WTC11 (cell line): ENCODE data around the gene PFDN2. TPM values are rescaled to one million over a fixed set of nuclear protein-coding genes. Genes with fewer than 3 reads are reported as not detected.

Source experiments
- ATAC-seq: fragments of 200-7000 bp; cut with Tn5 transposase; 2 replicates; pipeline ENCODE4 v1.10.0; 2021; ENCODE audit warnings: mild to moderate bottlenecking, moderate library complexity
- CTCF ChIA-PET: fragments of 300-600 bp; sonication (Branson Sonifier 250); formaldehyde crosslinking; loops from one replicate; lab custom pipeline; 2021; ENCODE audit warnings: antibody characterized with exemption; lab: Charles Lee
- POLR2A ChIA-PET: fragments of 350-600 bp; sonication (Branson Sonifier 250); formaldehyde crosslinking; loops from one replicate; lab custom pipeline; 2021; ENCODE audit warnings: antibody characterized with exemption; lab: Charles Lee
- DNase-seq: peaks from one replicate; pipeline ENCODE4 v3.0.0; 2021; ENCODE audit warnings: low spot score
- H3K27ac Mint-ChIP-seq: 2 replicates; pipeline ENCODE4 v1.8.0; 2021; ENCODE audit warnings: mixed read lengths
- H3K27me3 Mint-ChIP-seq: 2 replicates; pipeline ENCODE4 v1.8.0; 2021; ENCODE audit warnings: low read depth, mild to moderate bottlenecking, moderate library complexity, mixed read lengths
- H3K36me3 Mint-ChIP-seq: 2 replicates; pipeline ENCODE4 v1.8.0; 2021; ENCODE audit warnings: mixed read lengths
- H3K4me1 Mint-ChIP-seq: 2 replicates; pipeline ENCODE4 v1.8.0; 2022; ENCODE audit warnings: mixed read lengths
- H3K4me3 Mint-ChIP-seq: 2 replicates; pipeline ENCODE4 v1.8.0; 2021; ENCODE audit warnings: mild to moderate bottlenecking, moderate library complexity, mixed read lengths
- H3K9me3 Mint-ChIP-seq: 2 replicates; pipeline ENCODE4 v1.8.0; 2021; ENCODE audit warnings: mixed read lengths
- ATF1 ChIP-seq: sonication (generic); formaldehyde crosslinking; IDR thresholded peaks from 2 replicates; pipeline ENCODE4 v1.8.1; 2023; ENCODE audit warnings: mild to moderate bottlenecking, moderate library complexity, missing genetic modification reagents
- ETV6 ChIP-seq: sonication (generic); formaldehyde crosslinking; IDR thresholded peaks from 2 replicates; pipeline ENCODE4 v1.8.1; 2022; ENCODE audit warnings: mild to moderate bottlenecking, missing genetic modification reagents
- FOXJ3 ChIP-seq: sonication (generic); formaldehyde crosslinking; IDR thresholded peaks from 2 replicates; pipeline ENCODE4 v1.9.0; 2021; ENCODE audit warnings: missing genetic modification reagents, mild to moderate bottlenecking, borderline replicate concordance
- HMGA2 ChIP-seq: fragments of 250-450 bp; sonication (Bioruptor Pico); IDR thresholded peaks from 2 replicates; pipeline ENCODE4 v1.4.0; 2021; ENCODE audit warnings: mild to moderate bottlenecking, moderate library complexity
- JUN ChIP-seq: sonication (generic); formaldehyde crosslinking; IDR thresholded peaks from 2 replicates; pipeline ENCODE4 v1.8.0; 2023; ENCODE audit warnings: mild to moderate bottlenecking, missing genetic modification reagents
- MXD4 ChIP-seq: fragments of 250-450 bp; sonication (Bioruptor Pico); IDR thresholded peaks from 2 replicates; pipeline ENCODE4 v1.8.0; 2021; ENCODE audit warnings: mild to moderate bottlenecking, moderate library complexity, borderline replicate concordance
- PRRX2 ChIP-seq: fragments of 250-450 bp; sonication (Bioruptor Pico); IDR thresholded peaks from 2 replicates; pipeline ENCODE4 v1.8.0; 2021; ENCODE audit warnings: mild to moderate bottlenecking
- STAT6 ChIP-seq: sonication (generic); formaldehyde crosslinking; conservative IDR thresholded peaks from 2 replicates; pipeline ENCODE4 v1.8.1; 2023; ENCODE audit warnings: mild to moderate bottlenecking, low read depth, missing genetic modification reagents, moderate library complexity
- TEAD4 ChIP-seq: sonication (generic); formaldehyde crosslinking; IDR thresholded peaks from 2 replicates; pipeline ENCODE4 v1.8.0; 2022; ENCODE audit warnings: mild to moderate bottlenecking, missing genetic modification reagents
- ZNF219 ChIP-seq: sonication (generic); formaldehyde crosslinking; IDR thresholded peaks from 2 replicates; pipeline ENCODE4 v1.8.0; 2023; ENCODE audit warnings: missing genetic modification reagents, mild to moderate bottlenecking, borderline replicate concordance
- ZNF396 ChIP-seq: fragments of 250-450 bp; sonication (Bioruptor Pico); IDR thresholded peaks from 2 replicates; pipeline ENCODE4 v1.8.0; 2021; ENCODE audit warnings: mild to moderate bottlenecking, moderate library complexity, borderline replicate concordance
- ZNF512 ChIP-seq: sonication (generic); formaldehyde crosslinking; IDR thresholded peaks from 2 replicates; pipeline ENCODE4 v1.8.1; 2022; ENCODE audit warnings: missing genetic modification reagents, borderline replicate concordance
- ZNF532 ChIP-seq: fragments of 250-450 bp; sonication (Bioruptor Pico); IDR thresholded peaks from 2 replicates; pipeline ENCODE4 v1.9.0; 2021; ENCODE audit warnings: mild to moderate bottlenecking, borderline replicate concordance
- total RNA-seq: library from RNA; stranded (reverse); gene quantifications from 3 replicates; pipeline ENCODE4 v1.2.3, GENCODE V29; 2021
- TF ChIP-seq, protein P1 (sequence below): sonication (generic); formaldehyde crosslinking; IDR thresholded peaks from 2 replicates; pipeline ENCODE4 v1.8.0; 2023; ENCODE audit warnings: missing genetic modification reagents
- TF ChIP-seq, protein P2 (sequence below): fragments of 250-450 bp; sonication (Bioruptor Pico); conservative IDR thresholded peaks from 2 replicates; pipeline ENCODE4 v1.9.0; 2021; ENCODE audit warnings: mild to moderate bottlenecking
- TF ChIP-seq, protein P3 (sequence below): sonication (generic); formaldehyde crosslinking; IDR thresholded peaks from 2 replicates; pipeline ENCODE4 v1.8.0; 2022; ENCODE audit warnings: mild to moderate bottlenecking, missing genetic modification reagents

Gene PFDN2
- total RNA-seq, 1 experiment from 2014 or later, result 92.6 TPM

DNA sequence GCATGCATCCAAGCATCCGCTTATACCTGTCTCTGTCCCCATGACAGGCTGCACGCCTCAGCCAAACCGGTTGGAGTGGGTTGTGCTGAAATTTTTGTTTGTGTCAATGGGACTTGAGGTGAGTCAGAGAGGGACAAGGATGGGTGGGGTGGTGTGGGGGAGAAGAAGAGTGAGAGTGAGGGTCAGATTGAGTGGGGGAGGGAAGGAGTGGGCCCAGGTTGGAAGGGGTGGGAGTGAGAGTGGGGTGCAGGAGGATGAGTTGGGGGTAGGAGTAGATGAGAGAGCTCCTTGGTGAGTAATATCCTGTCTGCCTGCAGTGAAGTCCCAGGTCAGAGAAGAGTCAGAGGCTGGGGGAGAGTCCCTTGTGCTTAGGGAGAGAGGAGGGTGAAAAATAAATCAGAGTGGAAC, 25.2 kb downstream of the PFDN2 start:
- Mint-ChIP-seq H3K27ac (no peak overlapping the region), H3K27me3 (peaks cover 6% of the 10 kb centered on the region; the same call in 1 of the 2 replicates), H3K9me3 (no peaks in the 10 kb centered on the region), H3K36me3 (no peaks in the 10 kb centered on the region), H3K4me1 (peaks cover 6% of the 10 kb centered on the region), H3K4me3 (no peak overlapping the region)
- CTCF ChIA-PET, result no interaction called here
- POLR2A ChIA-PET, result interaction anchor here (0.6 to 0.8 kb wide), 2 partner anchors 101 to 697 kb away, joined by 3 to 7 read pairs; no protein-coding TSS in a partner anchor
- TF ChIP-seq, protein P1, sequence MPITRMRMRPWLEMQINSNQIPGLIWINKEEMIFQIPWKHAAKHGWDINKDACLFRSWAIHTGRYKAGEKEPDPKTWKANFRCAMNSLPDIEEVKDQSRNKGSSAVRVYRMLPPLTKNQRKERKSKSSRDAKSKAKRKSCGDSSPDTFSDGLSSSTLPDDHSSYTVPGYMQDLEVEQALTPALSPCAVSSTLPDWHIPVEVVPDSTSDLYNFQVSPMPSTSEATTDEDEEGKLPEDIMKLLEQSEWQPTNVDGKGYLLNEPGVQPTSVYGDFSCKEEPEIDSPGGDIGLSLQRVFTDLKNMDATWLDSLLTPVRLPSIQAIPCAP (CRISPR knock-in tag), result no peak
- TF ChIP-seq HMGA2 (no peak), FOXJ3 (no peak)
- TF ChIP-seq, protein P2, sequence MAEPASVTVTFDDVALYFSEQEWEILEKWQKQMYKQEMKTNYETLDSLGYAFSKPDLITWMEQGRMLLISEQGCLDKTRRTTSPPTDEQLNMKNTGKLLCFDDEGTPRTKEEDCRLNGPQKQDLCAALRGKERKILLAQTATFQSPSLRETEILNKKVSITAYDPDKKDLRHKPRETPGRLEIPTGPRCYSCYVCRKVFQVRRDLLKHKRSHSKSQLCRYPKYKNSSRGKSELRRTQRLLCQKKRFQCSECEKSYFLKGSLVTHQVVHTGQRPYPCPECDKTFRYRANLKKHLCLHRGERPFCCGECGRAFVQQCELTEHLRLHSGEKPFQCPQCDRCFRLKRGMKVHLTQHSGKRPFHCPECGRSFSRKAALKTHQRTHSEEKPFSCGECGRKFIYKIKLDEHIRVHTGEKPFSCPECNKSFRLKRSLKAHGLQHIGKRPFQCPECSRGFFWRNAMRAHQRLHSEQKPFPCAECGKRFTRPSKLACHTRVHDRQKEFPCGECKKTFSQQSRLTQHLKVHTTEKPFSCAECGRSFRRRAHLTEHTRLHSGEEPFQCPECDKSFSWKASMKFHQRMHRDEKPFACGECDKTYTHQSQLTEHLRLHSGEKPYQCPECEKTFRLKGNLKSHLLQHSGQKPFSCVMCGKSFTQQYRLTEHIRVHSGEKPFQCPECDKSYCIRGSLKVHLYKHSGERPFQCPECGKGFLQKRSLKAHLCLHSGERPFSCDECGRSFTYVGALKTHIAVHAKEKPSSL (CRISPR knock-in tag), result no peak
- ATAC-seq (no peak), DNase-seq (no peak)

DNA sequence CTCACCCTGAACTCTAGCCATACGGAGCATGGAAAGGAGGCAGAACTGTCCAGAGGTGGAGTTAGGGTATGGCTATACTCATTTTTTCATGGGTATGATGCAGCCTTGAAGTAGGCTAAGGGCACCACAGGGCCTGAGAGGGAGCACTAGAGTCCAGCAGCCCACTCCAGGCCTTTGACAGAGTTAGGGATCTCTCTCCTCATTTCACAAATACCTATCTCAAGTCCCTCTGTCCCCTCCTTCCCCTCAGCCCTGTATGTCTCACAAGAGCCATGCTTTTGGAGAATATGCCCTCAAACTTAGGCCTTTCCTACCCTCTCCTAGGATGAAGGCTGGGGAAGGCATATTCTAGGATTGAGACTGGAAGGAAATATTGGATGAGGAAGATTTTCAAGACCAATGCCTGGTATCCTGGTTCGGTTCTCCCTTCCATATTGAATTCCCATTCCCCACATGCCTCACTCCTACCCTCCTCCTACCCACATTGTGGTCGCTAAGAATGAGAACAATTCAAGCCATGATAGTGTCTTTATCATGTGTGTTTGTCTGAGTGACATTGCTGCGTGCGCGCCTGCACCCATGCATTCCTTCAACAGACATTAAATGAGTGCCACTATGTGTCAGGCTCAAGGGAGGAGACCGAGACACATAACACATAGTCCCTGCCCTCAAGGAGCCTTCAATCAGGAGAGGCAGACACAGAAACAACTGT, 25.9 kb downstream of the PFDN2 start:
- ATAC-seq (no peak), DNase-seq (no peak)
- Mint-ChIP-seq H3K9me3 (no peaks in the 10 kb centered on the region), H3K27me3 (peaks cover 6% of the 10 kb centered on the region; the same call in 1 of the 2 replicates), H3K36me3 (no peaks in the 10 kb centered on the region), H3K4me1 (peaks cover 4% of the 10 kb centered on the region), H3K27ac (no peak overlapping the region), H3K4me3 (no peak overlapping the region)
- POLR2A ChIA-PET, result no interaction called here
- CTCF ChIA-PET, result no interaction called here
- TF ChIP-seq, protein P2 (CRISPR knock-in tag), result no peak
- no peak for TF ChIP-seq ZNF512

DNA sequence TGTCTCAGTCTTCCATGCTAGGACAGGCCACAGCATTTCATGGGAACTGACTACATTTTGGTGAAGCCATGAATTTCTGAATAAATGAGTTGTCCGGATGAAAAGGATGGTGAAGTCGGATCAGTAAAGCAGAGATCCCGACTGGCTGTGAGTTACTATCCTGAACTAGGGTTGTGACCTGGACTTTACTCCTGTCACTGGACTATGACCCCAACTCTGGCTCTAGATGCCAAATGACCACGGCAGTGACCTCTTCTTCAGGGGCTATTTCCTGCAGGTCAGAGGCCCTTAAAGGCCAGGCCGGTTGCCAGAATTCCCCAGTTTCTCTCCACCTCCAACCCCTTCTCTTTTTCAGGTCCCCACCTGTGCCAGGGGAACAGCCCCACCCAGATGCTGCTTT, 26.7 kb downstream of the PFDN2 start:
- no peak overlapping the region for H3K27ac Mint-ChIP-seq
- no peaks in the 10 kb centered on the region for H3K36me3 Mint-ChIP-seq
- POLR2A ChIA-PET, result no interaction called here
- ATAC-seq (no peak), DNase-seq (no peak)
- H3K9me3 Mint-ChIP-seq, result no peaks in the 10 kb centered on the region
- H3K4me1 Mint-ChIP-seq, result peaks cover 13% of the 10 kb centered on the region
- peaks cover 6% of the 10 kb centered on the region; the same call in 1 of the 2 replicates for H3K27me3 Mint-ChIP-seq
- no peak overlapping the region for H3K4me3 Mint-ChIP-seq
- CTCF ChIA-PET, result interaction anchor here (0.6 to 3.0 kb wide), 2 partner anchors 20 to 133 kb away, joined by 3 to 23 read pairs; no protein-coding TSS in a partner anchor
- TF ChIP-seq ETV6 (CRISPR knock-in tag) (no peak), ZNF396 (CRISPR knock-in tag) (no peak), TEAD4 (CRISPR knock-in tag) (no peak), STAT6 (CRISPR knock-in tag) (no peak), ATF1 (CRISPR knock-in tag) (no peak), MXD4 (CRISPR knock-in tag) (no peak), PRRX2 (CRISPR knock-in tag) (no peak), ZNF219 (CRISPR knock-in tag) (no peak), ZNF532 (CRISPR knock-in tag) (no peak), JUN (CRISPR knock-in tag) (no peak)
- TF ChIP-seq, protein P3, sequence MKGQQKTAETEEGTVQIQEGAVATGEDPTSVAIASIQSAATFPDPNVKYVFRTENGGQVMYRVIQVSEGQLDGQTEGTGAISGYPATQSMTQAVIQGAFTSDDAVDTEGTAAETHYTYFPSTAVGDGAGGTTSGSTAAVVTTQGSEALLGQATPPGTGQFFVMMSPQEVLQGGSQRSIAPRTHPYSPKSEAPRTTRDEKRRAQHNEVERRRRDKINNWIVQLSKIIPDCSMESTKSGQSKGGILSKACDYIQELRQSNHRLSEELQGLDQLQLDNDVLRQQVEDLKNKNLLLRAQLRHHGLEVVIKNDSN, result no peak
